ENCODE measurements around the gene BICD1.

Gene BICD1

GRCh38 chr12:32284561-32284960 is 177.9 kb downstream of the BICD1 start:
- no peak for DNase-seq (ENCODE audit: low spot score)

GRCh38 chr12:32285021-32285420 is 178.4 kb downstream of the BICD1 start:
- no peak for DNase-seq (ENCODE audit: low spot score)

- DNase-seq (ENCODE audit: low spot score) = no peak
Measured at GRCh38 chr12:32285489-32285888, 178.8 kb downstream of the BICD1 start.

- DNase-seq (ENCODE audit: low spot score) = peak; percentile 31
Measured at GRCh38 chr12:32290411-32290810, 183.8 kb downstream of the BICD1 start.

- DNase-seq (ENCODE audit: low spot score) = no peak
Measured at GRCh38 chr12:32292151-32292550, 185.5 kb downstream of the BICD1 start.

DNA sequence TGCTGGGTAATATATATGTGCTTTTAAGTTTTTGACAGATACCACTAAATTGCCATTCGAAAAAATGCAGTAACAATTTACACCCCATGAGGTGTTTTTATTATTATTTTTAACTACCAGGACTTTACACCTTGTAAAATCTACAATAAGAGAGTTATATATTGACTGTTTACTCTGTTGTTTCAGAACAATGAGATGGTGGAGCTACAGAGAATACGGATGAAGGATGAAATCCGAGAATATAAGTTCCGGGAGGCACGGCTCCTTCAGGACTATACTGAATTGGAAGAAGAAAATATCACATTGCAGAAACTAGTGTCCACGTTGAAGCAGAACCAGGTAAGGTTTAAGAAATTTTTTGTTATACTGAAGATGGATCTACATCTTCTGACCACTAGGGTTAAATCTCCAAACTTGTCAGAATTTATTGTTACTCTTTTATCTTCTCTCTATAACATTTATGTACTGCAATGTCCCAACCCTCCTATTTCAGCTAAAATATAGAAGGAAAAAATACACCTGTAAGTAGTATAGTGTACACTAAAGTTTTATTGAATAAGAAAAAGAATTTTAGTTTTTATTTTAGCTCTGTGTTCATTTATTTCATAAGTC is 187.3 kb downstream of the BICD1 start:
- no peak for DNase-seq (ENCODE audit: low spot score)

GRCh38 chr12:32296567-32296966 is 189.9 kb downstream of the BICD1 start:
- DNase-seq (ENCODE audit: low spot score) = no peak

DNA sequence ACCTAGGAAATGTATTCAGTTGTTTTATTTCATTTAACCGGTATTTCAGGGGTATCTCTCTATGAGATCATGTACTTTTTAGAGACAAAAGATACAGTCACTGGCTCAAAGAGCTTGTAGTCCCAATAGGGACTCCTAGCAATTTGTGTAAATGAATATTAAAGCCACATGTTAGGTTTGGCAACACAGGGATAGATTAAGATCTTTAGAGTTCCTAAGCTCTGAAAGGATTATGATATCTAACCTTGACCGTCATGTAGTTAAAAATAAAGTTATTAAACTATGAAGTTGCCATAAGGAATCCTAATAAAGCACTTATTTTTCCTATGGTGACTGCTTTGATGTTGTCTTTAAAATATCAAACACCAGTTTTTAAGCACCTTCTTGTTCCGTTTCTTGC is 192.3 kb downstream of the BICD1 start:
- DNase-seq (ENCODE audit: low spot score) = no peak

- no peak for DNase-seq (ENCODE audit: low spot score)
Measured at GRCh38 chr12:32301216-32301615, 194.6 kb downstream of the BICD1 start.

DNA sequence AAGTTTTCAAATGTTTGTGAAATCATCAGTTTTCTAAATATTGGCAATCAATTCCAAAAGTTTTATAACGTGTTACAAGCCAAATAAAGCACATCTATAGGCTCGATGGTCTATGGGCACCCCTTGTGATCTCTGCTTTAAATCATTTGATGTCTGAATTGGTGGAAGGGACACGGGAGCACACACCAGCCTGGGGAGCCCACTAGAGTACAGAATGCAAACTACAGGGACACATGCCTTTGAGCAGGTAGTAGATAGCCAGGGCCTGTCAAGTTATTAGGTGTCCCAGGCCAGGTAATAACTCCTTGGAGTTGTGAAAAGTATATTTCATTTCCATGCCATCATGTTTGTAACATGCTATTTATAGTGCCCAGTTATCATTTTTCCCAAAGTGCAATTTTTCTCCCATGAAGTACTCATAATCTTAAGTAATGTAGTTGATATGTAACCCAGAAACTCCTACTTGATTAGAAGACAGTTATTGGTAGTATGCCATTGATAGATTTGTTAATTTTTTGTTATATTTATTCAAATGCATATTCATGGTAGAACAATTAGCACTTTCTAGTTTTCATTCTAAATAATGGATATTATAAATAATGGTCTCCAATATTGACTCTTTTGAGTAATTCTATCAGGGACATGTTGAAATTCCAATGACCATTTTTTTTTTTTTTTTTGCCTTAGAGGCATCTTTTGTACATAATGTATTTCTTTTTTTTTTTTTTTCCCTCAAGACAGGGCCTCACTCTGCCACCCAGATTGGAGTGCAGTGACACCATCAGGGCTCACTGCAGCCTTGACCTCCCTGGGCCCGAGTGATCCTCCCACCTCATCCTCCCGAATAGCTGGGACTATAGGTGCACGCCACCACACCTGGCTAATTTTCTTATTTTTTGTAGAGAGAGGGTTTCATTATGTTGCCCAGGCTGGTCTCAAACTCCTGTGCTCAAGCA is 195.8 kb downstream of the BICD1 start:
- DNase-seq (ENCODE audit: low spot score) = peak; percentile 25

GRCh38 chr12:32303174-32303549 is 196.5 kb downstream of the BICD1 start:
- DNase-seq (ENCODE audit: low spot score) = no peak

DNA sequence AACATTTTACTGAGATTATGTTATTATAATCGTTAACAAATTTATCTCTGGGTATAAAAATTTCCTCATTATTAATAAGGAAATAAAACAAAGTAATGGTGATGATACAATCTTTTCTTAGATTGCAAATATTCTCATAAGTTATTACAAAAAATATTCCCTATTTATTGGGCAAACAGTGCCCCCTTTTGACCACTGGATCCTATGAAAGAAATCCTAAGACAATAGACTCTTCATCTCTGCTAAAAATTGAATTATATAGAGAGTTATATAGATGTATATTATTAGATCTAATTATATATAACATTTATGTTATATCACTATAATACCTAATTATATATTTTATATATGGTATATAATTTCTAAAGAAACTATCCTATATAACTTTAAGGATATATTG is 198.5 kb downstream of the BICD1 start:
- DNase-seq (ENCODE audit: low spot score) = no peak

DNA sequence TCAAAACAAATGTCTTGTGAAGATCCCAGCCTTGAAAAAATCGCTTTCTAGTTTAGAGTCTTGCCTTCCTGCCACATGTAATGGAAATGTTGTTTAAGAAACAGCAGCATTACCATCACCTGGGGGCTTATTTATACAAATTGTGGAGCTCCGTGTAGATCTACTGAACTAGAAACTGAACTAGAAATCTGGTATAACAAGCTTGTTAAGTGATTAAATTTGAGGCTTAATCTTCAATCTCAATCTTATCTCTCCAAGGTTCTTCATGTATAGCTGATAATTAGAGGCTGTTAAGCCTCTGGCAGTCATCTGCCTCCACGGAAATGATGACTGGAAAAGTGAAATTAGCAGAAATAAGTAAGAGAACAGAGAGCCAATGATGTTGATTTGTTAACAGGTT is 200.7 kb downstream of the BICD1 start:
- DNase-seq (ENCODE audit: low spot score) = no peak

DNA sequence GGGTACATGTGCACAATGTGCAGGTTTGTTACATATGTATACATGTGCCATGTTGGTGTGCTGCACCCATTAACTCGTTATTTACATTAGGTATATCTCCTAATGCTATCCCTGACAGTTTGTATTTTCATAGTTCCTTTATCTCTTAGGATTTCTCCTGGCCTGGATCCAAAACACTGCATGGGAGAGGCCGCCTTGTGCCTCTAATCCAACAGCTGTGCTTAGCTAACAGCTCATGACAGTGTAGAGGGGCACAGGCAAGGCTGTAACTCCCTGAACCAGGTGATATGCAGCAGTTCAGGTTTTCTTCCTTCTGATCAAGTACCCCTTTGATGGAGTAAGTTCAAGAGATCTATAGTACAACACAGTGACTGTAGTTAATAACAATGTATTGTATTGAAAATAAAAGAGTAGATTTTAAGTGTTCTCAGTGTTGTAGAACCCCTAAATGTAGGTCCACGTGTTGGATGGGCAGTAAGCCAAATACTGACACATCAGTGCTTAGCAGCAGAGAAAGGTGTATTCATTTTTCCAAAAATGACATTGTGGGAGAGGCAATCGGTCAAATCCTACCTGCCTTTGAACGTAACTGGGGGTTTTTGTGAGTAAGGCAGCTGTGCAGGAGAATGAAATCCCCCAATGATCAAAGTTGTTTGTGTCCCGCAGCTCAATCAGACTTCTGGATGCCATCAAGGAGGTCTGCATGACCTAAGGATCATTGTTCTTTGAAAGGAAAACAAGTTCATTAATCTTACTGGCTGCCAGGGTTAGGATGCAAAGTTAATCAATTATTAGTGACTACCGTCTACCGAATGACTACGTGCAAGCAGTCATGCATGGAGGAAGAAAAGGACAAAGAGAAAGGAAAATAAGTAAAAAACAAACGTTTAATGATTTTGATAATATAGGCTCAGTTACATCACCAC is 203.4 kb downstream of the BICD1 start:
- DNase-seq (ENCODE audit: low spot score) = no peak

DNA sequence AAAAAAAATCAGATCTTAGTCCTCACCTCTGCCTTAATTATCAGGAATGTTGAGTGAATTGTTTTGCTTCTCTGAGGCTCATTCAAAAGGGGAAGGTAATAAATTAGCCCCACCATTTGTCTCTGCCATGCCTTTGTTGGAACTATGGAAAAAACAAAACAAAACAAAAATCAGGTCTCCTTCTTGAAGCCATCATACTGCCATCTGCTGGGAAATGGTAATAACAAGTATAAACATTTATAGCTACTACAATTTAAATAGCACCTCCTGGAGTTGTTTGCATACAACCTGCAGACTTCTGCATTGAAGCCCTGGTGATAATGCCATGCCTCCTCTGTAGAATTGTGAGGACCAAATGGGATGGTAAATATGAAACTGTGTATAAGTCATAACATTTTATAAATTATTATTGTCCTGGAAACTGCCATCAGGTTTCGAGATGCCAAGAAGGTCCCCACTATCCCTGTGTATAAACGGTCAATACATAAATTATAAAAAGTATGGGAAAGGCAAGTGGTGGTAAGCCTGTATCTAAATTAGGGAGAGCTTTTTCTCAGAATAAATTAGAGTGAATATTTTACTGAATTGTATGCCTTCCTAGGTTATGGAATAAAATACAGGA is 205.5 kb downstream of the BICD1 start:
- DNase-seq (ENCODE audit: low spot score) = peak; percentile 43

DNA sequence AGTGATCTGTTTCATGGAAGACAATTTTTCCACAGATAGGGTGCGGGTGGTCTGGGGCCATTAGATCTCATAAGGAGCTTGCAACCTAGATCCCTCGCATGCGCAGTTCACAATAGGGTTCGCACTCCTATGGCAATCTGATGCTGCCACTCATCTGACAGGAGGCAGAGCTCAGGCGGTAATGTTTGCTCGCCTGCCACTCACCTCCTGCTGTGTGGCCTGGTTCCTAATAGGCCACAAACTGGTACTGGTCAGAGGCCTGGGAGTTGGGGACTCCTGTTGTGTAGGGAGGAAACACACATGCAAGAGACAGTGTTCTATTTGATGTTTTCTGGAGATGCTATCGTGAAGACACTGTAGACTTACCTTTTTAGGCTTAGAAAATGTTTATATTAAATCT is 215.7 kb downstream of the BICD1 start:
- DNase-seq (ENCODE audit: low spot score) = no peak

DNA sequence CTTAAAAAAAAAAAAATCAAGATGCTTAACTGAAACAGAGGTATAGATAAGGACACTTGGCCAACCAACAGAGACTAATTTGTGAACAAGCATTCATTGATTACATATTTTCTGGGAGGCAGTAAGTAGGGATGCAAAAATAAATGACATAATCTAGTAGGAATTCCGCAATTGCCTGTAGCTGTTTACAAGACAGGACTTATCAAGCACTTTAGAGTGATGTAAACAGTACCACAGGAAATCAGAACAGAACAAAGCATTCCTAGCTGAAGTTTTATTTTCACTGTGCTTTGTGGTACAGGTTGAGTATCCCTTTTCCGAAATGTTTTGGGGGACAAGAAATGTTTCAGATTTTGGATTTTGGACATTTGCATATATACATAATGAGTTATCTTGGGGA is 224.5 kb downstream of the BICD1 start:
- DNase-seq (ENCODE audit: low spot score) = peak; percentile 32

DNA sequence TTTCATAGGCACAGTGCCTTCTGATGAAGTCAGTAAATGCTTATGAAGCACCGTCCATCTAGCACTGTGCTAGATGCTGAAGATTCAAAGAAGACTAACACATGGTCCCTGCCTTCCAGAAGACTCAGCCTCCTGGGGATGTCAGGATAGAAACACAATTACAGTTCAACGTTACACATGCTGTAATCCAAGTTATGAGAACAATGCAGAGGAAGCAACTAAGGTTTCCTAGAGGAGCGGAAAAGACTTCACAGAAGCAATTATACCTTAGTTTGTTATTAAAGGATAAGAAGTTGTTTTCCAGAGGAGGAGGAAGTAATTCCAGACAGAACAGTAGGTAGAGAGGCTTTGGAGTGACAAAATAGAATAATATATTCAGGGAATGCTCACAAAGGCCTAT is 225.8 kb downstream of the BICD1 start:
- DNase-seq (ENCODE audit: low spot score) = no peak

DNA sequence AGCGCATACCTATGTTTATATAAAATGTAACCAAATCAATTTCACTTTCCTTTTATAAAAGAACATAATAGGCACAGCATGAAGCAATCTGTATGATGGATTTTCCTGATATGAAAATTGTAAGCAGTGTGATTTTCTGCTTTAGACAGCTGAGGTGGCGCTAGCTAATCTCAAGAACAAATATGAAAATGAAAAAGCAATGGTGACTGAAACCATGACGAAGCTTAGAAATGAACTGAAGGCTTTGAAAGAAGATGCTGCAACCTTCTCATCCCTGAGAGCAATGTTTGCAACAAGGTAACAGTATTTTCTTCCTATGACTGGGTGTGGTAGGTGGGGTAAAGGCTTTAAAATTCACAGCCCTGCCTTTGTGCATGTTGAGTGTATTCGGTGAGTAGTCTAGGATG is 227.7 kb downstream of the BICD1 start:
- DNase-seq (ENCODE audit: low spot score) = no peak

DNA sequence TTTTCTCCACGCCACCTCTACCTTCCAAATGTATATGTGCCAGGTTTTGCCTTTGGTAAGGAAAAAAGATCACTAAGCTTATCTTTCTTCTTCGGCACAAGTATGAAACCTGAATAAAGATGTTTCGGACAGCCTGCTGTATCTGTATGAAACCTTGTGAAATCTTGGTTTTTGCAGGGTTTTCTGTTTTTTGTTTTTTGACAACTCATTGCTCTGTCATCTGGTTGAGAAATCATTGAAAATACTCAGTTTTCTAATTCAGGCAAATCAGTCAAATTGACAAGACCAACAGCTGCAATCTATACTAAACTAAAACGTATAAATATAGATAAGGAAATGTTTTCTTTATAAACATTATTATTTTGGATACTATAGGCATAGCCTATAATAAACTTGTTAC is 229.6 kb downstream of the BICD1 start:
- DNase-seq (ENCODE audit: low spot score) = no peak

DNA sequence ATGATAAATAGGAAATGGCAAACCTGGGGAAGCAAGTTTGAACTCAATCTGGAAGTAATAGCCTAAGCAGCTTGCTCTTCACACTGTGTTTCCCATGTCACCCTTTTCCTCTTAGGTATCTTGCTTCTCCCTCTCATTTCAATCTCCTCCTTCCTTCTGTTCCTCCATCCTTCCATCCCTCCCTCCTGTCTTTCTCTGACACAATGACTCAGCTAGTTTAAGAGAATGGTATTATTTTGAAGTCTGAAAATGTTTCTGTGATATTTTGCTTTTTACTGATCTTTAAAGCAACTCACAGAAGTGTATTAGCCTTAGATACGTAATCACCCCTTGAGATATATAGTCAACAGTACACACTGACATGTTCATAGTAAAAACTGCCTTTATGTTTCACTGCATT is 236.8 kb downstream of the BICD1 start:
- no peak for DNase-seq (ENCODE audit: low spot score)

DNA sequence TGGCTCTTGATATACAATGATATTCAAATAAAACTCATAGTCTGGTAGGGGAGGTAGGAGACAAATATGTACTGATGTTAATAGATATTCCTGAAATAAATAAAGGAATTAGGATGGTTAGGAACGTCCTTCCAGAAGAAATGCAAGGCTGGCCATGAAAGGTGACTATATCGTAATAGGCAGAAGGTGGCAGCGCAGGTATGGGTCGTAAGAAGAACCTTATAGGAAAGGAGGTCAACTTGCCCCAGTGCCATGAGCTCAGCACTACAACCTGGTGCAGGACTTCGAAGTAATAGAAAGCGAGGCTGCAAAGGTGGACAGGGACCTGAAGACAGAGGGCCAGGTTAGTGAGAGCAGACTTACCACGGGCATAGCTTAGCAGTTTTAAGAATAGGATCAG is 237.4 kb downstream of the BICD1 start:
- DNase-seq (ENCODE audit: low spot score) = no peak

Measured in AG08396 (cell line).